Measurements from ENCODE around the gene SLC37A1. TPM values are rescaled to one million over a fixed set of nuclear protein-coding genes. Genes with fewer than 3 reads are reported as not detected.
"Not testable (repeated sequence)": the region's sequence is repeated elsewhere in the genome, so short reads cannot be mapped to it uniquely, and the experiment has no call there.

SLC37A1 gene
- total and polyA plus RNA-seq, 12 donors: 1.8 to 13.2 (median 5.5) TPM

DNA sequence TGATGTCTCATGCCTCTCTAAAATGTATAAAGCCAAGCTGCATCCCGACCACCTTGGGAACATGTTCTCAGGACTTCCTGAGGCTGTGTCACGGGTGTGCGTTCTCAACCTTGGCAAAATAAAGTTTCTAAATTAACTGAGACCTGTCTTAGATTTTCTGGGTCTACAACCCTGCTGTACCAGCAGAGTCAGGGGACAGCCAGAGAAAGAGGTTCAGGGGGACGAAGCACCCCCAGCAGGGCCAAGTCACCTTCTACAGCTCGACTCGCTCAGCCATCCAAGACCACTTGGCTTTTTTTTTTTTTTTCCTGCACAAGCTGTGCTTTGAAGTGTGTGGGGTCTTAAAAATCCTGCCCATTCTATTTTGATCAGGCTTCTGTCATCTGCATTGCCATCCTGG, 111.3 kb downstream of the SLC37A1 start:
- no peak overlapping the region for H3K27ac ChIP-seq
- TF ChIP-seq, protein P1, sequence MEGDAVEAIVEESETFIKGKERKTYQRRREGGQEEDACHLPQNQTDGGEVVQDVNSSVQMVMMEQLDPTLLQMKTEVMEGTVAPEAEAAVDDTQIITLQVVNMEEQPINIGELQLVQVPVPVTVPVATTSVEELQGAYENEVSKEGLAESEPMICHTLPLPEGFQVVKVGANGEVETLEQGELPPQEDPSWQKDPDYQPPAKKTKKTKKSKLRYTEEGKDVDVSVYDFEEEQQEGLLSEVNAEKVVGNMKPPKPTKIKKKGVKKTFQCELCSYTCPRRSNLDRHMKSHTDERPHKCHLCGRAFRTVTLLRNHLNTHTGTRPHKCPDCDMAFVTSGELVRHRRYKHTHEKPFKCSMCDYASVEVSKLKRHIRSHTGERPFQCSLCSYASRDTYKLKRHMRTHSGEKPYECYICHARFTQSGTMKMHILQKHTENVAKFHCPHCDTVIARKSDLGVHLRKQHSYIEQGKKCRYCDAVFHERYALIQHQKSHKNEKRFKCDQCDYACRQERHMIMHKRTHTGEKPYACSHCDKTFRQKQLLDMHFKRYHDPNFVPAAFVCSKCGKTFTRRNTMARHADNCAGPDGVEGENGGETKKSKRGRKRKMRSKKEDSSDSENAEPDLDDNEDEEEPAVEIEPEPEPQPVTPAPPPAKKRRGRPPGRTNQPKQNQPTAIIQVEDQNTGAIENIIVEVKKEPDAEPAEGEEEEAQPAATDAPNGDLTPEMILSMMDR (IDR thresholded peaks at IDR 0.05): no peak
- DNase-seq (no peak), ATAC-seq (no peak)
- peaks cover 0 to 53% (median 33%) of the 10 kb centered on the region in 7 donors for H3K27me3 ChIP-seq
- WGBS, 2 donors: 79 to 86% methylated on average over 6 of the region's 6 CpGs
- H3K9me3 ChIP-seq: no peaks in the 10 kb centered on the region
- H3K4me3 ChIP-seq: no peak overlapping the region
- intact Hi-C loops (cut with DNase I): no loop called here
- H3K36me3 ChIP-seq: no peaks in the 10 kb centered on the region
- H3K4me1 ChIP-seq: peaks cover 0 to 9% (median 0%) of the 10 kb centered on the region in 9 donors

DNA sequence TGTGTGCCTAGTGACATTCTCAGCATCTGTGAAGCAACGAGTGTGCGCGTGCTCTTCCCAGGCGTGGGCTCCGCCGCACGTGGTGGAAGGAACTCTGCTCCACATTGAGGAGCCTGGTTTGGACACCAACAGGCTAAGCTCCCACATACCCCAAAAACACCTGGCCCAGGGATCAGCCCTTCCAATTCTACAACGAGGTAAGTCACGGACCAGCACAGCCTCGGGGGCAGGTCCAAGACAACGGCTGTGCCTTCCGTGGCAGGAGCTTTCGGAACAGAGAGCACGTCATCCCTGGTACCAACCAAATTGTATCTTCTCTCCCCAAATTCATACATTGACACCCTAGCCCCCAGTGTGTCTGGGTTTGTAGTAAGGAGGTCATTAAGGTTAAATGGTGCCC, 112.5 kb downstream of the SLC37A1 start:
- Histone ChIP-seq H3K27me3 (peaks cover 0 to 48% (median 23%) of the 10 kb centered on the region in 7 donors), H3K4me1 (peaks cover 0 to 9% (median 0%) of the 10 kb centered on the region in 9 donors), H3K36me3 (no peaks in the 10 kb centered on the region), H3K4me3 (no peak overlapping the region), H3K27ac (no peak overlapping the region), H3K9me3 (no peaks in the 10 kb centered on the region)
- no peak for DNase-seq
- ATAC-seq: no peak
- intact Hi-C loops (cut with DNase I): no loop called here
- 92 to 94% methylated on average over 14 of the region's 14 CpGs for WGBS, 2 donors
- TF ChIP-seq, protein P1 (IDR thresholded peaks at IDR 0.05): no peak

DNA sequence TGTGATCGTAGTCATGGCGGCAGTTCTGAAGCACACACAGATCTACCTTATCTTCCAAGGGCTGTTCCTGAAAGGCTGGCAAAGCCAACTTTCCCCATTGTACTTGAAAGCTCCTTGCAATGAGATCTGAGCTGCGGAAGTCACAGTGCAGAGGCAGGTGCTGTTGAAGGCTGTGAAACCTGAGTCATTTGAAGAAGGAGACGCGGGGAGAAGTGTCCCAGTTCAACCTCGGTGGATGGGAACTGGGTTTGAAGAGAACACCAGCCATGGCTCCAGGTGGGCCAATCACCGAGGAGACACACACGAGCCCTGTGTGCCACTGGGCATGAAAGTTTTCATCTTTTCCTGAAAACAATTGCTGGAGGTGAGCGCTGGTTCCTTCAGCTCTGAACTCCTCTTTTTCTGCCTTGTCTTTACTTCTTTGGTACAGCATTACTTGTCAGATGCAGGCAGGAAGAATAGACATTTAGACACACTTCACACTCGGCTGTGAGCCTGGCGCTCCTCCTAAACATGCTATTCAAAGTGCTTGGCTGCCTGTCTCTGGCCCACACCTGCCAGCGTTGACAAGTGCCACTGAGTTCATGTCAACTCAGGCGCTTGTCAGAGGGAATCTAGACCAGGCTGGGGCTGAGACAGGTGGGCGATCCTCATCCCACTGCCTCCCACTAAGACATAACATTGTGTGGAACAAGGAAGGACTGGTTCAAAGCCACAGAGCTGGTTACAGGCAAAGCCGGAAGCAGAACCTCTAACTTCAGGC, 114.1 kb downstream of the SLC37A1 start:
- DNase-seq (peak; percentile 66 to 78), ATAC-seq (peak; percentile 69 to 96 (median 88))
- WGBS, 2 donors: 49 to 61% methylated on average over 15 of the region's 15 CpGs

DNA sequence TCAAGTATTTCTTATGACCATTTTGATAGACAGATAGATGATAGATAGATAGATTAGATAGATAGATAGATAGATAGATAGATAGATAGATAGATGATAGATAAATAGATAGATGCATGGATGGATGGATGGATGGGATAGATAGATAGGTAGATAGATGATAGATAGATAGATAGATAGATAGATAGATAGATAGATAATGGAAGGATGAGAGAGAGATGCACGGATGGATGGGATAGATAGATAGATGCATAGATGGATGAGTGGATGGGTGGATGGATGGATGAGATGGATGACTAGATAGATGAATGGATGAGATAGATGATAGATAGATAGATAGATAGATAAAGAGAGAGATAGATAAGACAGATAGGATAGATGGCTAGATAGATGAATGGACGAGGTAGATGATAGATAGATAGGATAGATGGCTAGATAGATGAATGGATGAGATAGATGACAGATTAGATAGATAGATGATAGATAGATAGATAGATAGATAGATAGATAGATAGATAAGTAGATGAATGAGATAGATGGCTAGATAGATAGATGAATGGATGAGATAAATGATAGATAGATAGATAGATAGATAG, 114.9 kb downstream of the SLC37A1 start:
- peaks cover 0 to 47% (median 12%) of the 10 kb centered on the region in 7 donors for H3K27me3 ChIP-seq
- DNase-seq; H3K36me3 ChIP-seq; intact Hi-C loops (cut with DNase I); ATAC-seq; H3K4me3 ChIP-seq; H3K27ac ChIP-seq; H3K4me1 ChIP-seq; H3K9me3 ChIP-seq: not testable (repeated sequence)
- WGBS, 2 donors: 72 to 80% methylated on average over 2 of the region's 2 CpGs

More for the DNA sequence above, 114.1 kb downstream of the SLC37A1 start:
- no peak overlapping the region for H3K4me3 ChIP-seq
- H3K27me3 ChIP-seq: peaks cover 0 to 47% (median 19%) of the 10 kb centered on the region in 7 donors
- H3K9me3 ChIP-seq: no peaks in the 10 kb centered on the region
- intact Hi-C loops (cut with DNase I): no loop called here
- TF ChIP-seq, protein P1 (IDR thresholded peaks at IDR 0.05): no peak
- no peak overlapping the region for H3K27ac ChIP-seq
- H3K36me3 ChIP-seq: no peaks in the 10 kb centered on the region
- peaks cover 0 to 9% (median 0%) of the 10 kb centered on the region in 9 donors for H3K4me1 ChIP-seq
